HG02981 (cell line): ENCODE data around the gene NEAT1.

ENCODE experiments used
- ATAC-seq: cut with Tn5 transposase; IDR thresholded peaks from one replicate; pipeline ENCODE4 v1.9.1; 2021; ENCODE audit warnings: mild to moderate bottlenecking, moderate library complexity; ENCODE audit not compliant: unreplicated experiment

The NEAT1 gene

DNA sequence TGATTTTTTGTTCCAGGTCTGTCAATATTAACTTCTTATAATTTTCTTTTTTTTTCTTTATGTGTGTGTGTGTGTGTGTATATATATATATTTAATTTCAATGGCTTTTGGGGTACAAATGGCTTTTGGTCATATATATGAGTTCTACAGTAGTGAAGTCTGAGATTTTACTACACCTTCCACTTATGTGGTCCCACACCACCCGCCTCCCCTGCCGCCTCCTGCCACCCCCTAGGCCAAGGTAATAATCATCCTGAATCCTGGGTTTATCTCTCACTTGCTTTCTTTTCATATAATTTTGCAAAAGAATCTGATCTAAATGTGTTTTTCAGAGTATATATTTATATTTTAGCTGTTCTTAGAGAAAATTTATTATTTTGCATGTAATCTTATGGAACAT lies 11.1 kb downstream of the NEAT1 start:
- no peak for ATAC-seq

DNA sequence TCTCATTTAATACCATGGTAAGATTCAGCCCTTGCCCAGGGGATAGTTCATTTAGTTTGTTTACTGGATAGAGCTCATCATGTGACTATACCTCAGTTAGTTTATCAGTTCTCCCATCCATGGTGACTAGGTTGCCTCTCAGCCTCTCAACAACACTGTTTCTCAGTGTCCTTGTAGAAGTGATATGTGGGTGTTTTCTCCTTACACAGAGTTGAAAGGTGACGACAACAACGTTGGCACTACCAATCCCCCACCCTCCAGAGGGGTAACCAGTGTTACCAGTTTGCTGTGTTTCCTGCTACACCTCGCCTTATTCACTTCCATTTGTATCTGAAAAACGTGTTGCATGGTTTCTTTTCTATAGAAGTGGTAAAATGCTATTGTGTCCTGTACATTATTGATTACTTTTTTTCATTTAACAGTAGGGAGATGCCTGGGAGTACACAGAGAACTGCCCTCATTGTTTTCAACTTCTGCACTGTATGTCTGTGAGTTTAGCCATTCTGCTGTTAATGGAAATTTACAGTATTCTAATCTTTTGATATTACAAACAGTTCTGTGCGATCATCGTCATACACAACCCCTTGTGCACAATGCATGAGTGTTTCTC lies 11.6 kb downstream of the NEAT1 start:
- ATAC-seq = no peak

GRCh38 chr11:65434667-65435410 lies 12.2 kb downstream of the NEAT1 start:
- no peak for ATAC-seq

GRCh38 chr11:65435411-65435931 lies 12.9 kb downstream of the NEAT1 start:
- no peak for ATAC-seq

DNA sequence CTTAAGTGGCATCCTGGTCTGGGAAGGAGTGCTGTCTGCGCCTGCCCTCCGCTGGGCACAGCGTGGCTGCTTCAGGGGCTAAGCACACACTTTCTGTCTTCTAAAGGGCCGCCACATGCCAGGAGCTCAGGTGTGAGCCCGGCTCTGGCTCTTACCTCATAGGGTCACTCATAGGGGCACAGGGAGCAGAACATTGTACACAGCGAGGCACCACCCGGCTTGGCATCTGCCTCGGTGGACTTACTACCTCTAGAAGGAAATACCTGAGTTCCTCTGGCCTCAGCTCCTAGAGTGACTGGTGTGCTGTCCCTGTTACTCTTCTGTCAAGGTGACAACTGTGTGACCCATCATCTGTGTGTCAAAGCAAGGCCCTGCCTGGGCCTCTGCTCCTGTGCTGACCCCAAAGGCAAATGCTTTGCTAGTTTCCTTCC lies 13.4 kb downstream of the NEAT1 start:
- no peak for ATAC-seq

GRCh38 chr11:65436412-65437032 lies 13.9 kb downstream of the NEAT1 start:
- ATAC-seq = no peak

DNA sequence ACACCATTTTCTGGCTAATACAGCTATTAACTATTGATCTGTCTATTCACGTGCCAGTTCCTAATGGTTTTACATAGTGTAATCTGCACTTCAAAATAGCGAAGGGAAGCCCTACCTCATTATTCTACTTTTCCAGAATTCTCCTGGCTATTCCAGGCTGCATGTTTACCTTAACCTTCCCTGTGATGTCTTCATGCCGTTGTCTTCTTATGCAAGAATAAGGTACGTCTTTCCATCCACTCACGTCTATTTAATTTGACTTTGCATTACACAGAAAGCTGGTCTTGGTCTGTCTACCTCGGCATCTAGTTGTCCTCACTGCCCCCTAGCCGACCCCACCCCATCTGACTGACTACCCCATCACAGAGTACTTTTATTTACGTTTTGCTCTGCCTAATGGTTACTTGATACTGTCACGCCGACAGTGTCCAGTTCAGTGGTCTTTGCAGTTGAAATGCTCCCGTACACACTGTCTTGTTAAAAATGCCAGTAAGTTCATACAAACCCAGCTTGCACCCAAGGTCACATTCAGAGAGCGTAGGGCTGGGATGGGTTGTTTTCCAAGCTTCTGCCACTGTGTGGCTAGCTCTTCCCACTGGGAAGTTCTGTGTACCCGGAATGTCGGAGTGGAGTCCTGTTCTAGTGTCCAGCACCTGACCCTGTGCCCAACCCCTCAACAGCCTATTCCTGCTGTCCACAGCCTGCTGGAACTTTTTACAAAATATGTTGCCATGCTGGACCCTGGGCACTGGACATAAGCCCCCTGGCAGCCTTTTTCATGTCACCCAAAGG lies 15.0 kb downstream of the NEAT1 start:
- no peak for ATAC-seq

DNA sequence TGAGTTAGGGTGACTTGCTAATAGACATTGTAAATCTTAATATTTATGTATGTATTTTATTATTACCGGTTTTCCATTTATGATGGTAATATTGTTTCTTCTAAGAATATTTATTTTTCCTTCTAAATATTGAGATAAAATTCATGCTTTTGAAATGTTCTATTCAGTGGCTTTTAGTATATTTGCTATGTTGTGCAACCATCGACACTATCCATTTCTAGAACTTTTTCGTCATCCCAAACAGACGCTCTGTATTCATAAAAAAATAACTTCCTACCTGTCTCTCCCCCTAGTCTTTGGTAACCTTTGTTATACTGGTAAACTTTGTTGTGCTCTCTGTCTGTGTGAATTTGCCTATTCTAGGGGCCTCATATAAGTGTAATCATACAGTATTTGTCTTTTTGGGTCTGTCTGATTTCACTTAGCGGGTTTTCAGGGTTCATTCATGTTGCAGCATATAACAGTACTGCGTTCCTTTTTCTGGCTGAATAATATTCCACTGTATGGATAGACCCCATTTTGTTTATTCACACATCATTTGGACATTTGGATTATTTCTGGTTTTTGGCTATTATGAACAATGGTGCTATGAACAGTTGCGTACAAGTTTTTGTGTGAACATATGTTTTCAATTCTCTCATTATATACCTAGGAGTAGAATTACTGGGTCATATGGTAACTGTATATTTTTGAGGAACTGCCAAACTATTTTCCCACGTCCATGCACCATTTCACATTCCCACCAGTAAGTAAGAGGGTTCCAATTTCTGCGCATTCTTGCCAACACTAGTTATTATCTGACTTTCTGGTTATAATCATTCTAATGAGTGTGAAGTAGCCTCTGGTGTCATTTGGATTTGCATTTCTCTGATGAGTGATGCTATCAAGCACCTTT lies 15.9 kb downstream of the NEAT1 start:
- no peak for ATAC-seq

DNA sequence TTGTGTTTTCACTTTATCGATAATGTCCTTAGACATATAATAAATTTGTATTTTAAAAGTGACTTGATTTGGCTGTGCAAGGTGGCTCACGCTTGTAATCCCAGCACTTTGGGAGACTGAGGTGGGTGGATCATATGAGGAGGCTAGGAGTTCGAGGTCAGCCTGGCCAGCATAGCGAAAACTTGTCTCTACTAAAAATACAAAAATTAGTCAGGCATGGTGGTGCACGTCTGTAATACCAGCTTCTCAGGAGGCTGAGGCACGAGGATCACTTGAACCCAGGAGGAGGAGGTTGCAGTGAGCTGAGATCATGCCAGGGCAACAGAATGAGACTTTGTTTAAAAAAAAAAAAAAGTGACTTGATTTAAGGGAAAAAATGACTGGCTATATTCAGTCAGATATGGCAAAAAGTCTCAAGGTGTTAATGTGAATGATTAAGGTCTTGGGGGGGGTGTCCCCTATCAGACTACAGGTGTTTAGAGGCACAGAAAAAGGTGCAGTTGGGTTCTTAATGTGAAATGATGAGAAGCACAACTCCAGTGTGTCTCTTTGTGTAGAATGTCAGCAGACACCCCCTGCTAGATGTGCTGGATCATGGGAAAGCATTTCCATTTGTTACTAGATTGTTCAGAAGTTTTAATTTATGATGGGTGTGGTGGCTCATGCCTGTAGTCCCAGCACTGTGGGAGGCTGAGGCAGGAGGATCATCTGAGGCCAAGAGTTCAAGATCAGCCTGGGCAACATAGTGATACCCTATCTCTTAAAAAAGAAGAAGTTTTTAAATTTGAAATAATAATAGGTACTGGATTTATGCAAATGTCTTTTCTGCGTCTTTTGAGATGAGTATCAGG lies 17.0 kb downstream of the NEAT1 start:
- ATAC-seq = no peak

DNA sequence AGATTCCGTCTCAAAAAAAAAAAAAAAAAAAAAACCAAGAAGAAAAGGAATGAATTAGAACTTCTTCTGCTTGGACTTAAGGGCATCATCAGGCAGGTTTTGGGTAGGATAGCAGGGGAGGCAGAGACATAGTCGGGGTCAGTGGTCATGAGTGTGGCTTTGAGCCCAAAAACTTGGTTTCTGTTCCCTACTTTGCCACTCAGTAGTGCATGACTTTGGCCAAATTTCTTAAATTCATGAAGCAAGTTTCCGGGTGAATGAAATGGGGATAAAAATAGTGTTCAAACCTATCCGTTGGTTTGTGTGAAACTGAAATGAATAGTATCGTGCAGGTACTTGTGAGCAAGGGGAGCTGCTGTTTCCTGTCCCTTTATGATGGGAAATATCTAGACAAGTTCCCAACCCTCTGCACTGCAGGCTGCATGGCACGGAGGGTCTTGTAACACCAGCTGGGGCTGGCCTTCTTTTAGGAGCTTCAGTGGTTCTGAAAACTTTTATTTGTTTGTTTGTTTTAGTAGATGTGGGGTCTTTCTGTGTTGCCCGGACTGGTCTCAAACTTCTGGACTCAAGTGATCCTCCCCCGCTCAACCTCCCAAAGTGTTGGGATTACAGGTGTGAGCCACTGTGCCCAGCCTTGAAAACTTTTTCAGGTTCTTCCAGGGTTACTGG lies 18.4 kb downstream of the NEAT1 start:
- ATAC-seq = peak; percentile 52

DNA sequence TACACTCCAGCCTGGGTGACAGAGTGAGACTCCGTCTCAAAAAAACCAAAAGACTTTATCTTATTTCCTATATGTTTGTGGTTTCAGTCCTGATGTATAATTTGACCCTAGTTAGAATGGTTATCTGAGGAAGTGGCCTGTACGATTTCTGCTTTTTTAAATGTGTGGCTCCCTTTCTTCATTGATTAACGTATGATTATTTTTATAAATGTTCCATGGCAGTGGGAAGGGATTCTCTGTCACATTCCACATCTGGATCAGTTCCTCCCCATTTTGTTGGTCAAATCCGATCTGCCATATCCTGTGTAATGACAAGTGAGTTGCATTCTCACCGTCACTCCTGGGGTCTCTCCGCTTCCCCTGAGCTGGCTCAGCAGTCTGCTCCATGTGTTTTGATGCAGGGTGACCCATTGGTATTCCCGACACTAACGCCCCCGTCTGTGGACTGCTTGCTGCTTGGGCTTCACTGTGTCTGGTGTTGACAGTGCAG lies 20.3 kb downstream of the NEAT1 start:
- ATAC-seq = no peak

DNA sequence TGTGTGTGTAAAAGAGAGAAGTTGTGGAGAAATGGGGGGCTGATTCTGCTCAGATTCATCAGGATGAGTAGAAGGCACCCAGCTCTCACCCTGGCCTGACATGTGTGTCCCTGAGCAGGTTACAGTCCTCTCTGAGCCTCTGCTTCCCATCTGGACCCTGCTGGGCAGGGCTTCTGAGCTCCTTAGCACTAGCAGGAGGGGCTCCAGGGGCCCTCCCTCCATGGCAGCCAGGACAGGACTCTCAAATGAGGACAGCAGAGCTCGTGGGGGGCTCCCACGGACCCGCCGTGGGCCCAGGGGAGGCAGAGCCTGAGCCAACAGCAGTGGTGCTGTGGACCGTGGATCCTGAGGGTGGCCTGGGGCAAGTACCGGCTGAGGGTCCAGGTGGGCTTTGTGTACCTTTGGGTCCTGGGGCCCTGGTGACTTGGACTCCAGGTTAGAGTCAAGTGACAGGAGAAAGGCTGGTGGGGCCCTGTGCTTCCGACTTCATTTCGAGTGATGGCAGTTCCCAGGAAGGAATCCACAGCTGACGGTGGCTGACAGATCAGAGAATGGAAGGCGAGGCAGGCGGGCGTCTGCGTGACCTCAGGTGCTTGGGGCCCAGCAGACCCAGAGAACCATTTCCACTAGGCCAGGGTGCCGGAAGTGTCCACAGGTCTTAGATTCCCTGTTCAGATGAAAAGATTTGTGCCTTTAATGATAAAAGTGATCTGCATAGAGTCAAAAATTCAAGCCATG lies 21.9 kb downstream of the NEAT1 start:
- ATAC-seq = no peak

DNA sequence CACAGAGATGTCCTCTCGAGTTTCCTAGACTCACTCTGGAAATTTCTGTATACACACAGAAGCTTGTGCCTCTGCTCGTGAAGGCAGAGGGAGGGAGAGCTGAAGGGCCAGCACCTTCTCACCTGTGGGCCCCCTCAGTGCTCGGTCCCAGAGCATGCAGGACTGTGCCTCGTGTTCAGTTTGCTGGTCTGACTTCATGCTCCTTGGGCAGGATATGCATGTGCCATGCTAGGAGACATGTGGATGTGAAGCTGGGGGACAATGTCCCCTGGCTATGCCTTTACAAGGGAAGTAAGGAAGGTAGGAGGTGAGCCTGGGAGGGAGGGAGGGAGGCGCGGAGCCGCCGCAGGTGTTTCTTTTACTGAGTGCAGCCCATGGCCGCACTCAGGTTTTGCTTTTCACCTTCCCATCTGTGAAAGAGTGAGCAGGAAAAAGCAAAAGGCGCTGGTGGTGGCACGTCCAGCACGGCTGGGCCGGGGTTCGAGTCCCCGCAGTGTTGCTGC lies 22.6 kb downstream of the NEAT1 start:
- no peak for ATAC-seq

GRCh38 chr11:65445604-65446445 lies 23.2 kb downstream of the NEAT1 start:
- ATAC-seq = no peak

GRCh38 chr11:65446446-65447277 lies 24.1 kb downstream of the NEAT1 start:
- no peak for ATAC-seq

- ATAC-seq = no peak
Measured at GRCh38 chr11:65448074-65448417, 25.4 kb downstream of the NEAT1 start.
